SKM-1 (cell line): ENCODE measurements around the gene GRB10.

ENCODE experiments used
- DNase-seq: peaks from one replicate; lab custom pipeline; 2025; ENCODE audit not compliant: unreplicated experiment; lab: John Stamatoyannopoulos, UW

The GRB10 gene

DNA sequence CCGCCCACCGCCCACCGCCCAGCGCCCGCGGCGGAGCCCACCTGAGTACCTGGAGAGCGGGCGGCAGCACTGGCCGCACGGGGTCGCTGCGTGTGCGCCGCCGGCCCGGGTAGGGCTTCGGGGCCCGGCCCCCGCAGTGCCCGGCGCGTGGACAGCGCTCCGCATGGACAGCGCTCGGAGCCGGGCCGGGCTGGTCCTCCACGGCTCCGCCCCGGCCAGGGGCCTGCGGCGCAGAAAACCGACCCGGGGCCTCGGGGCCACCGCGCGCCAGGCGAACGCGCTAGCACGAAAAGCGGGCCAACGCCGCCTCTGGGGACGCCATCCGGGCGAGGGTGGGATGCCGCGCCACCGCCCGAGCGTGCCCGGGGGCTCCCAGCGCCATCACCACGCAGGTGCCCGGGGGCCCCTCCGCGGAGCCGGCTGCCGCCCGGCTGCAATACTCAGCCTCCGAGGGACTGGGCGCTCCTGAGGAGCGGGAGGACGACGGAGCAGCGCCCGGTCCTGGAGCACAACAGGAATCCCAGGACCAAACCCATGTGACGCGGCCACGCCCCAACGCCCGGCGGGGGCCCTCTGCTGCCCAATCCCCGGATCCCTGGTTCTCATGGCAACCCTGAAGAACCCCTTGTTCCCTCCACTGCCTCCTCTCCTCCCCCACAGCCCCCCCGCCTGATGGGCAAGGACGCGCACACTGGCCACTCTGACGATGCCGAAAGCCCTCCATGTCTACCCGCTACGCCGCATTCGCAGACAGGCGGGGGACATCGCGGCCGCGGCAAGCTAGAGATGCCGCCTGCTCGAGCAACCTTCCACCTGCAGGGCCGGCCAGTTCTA, at the start of gene GRB10:
Gene GRB10, minus strand, starts transcription at position 522 of the 834 bp plus-strand sequence. CDS start 50,574 bp downstream, outside the sequence.
- DNase-seq, result no peak

DNA sequence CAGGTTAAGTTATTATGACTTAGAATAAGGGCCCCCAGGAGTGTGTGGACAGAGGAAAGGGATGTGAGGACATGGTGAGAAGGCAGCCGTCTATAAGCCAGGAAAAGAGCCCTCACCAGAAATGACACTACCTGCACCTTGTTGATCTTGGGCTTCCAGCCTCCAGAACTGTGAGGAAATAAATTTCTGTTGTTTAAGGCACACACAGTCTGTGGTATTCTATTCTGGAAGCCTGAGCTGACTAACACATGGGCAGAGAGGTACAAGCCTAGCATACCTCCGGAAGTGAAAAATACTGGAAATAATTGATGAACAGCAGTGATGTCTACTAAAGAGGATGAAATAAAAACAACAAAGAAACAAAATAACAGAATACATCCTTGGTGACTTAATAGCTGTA, 46.1 kb upstream of the GRB10 start:
- DNase-seq, result no peak

DNA sequence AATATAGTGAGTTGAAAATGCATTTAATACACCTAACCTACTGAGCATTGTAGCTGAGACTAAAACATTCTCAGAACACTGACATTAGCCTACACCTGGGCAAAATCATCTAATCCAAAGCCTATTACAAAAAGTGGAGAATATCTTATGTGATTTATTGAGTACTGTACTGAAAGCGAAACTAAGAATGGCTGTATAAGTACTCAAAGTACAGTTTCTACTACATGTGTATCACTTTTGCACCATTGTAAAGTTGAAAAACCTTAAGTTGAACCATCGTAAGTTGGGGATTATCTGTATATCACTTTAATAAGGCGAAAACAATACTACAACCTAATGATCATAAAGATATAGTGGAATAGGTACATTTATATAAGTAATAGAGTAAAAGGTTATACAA, 45.4 kb upstream of the GRB10 start:
- no peak for DNase-seq

DNA sequence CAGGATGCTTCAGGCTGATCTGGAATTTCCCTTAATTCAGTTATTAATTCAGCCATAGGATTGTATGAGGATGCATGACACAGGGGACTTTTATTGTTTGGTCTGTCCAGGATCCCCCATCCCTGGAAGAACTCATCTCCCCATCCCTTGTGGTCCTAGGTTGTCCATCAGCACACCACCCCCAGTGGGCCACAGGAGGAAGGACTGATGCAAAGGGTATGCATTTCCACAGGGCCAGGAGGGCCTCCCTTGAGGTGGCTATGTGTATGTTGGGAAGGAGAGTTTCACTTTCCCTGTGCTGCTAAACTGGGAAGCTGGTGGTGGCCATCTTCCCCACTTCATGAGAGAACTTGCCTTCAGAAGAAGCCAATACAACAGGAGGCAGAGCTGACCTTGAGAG, 44.6 kb upstream of the GRB10 start:
- no peak for DNase-seq

DNA sequence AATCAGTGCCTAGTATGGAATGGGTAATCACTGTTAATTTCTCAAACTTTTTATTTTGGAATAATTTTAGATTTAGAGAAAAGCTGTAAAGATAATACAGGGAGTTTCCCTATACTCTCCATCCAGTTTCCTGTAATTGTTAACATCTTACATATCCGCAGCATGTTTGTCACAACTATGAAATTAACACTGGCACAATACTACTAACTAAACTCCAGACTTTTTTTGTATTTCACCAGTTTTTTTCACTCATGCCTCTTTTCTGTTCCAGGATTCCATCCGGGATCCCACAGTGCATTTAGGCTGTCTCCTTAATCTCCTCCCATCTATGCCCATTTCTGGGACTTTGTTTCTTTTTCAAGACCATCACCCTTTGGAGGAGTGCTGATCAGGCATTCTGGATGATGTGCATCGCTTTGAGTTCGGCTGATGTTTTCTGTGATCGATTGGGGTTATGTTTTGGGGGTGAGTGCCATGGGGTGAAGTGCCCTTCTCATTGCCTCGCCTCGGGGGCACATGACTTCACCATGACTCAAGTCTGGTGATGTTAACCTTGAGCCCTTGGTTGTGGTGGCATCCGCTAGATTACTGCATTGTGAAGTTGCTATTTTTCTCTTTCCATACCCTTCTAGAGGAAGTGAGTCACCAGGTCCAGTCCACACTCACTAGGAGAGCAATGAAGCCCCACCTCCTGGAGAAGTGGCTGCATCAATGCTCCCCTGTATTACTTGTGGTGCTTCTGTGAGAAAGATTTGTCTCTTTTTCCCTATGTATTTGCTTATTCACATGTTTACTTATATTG, 43.9 kb upstream of the GRB10 start:
- DNase-seq, result no peak

DNA sequence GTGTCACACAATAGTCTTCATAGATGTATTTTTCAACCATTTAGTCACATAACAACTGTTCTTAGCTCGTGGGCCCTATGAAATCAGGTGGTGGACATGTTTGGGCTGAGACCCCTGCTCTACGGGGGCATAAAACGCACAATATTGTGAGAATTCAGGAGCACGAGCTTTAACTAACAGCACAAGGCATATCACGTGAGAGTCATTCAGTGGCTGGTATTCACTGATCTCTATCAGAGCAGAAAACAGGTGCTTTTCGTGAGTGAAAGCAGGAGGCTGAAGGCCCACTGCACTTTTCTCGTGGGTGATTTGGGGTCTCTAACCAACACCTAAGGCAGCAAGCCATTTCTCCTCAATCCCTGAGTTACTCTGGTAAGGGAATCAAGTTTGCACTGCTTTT, 42.8 kb upstream of the GRB10 start:
- DNase-seq, result no peak

DNA sequence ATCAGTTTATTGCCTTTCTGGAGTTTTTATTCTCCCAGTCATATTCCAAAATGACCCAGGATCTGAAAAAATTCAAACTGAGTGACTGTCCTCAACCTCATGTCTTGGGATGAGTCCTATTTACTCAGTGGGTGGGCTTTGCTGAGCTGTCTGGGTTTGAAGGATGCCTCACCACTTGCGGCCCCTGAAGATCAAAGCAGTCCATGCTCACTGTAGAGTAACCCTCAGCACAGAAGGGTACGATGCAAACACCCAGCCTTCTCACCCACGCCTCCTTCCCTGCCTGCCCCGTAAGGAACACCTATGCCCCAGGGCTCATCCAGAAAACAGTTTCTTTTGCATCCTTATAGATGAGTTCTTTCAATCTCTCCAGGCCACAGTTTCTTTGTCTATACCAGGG, 42.2 kb upstream of the GRB10 start:
- no peak for DNase-seq

DNA sequence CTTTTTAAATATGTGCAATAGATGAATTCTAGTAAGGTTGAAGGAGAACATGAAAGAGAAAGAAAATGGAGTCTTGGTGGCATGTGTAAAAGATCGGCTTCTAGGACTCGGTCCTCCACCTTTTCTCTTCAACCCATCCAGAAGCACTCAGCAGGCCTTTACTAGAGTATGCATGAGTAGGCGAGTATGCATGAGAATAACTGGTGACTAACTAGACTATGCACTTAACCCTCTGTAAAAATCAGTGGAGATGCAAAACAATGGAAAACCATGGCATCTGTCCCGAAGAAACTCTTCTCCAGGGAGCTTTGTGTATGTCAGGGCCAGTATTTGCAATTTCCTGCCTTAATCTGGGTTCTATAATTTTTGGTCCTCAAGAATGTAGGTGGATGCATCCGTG, 40.0 kb upstream of the GRB10 start:
- no peak for DNase-seq

DNA sequence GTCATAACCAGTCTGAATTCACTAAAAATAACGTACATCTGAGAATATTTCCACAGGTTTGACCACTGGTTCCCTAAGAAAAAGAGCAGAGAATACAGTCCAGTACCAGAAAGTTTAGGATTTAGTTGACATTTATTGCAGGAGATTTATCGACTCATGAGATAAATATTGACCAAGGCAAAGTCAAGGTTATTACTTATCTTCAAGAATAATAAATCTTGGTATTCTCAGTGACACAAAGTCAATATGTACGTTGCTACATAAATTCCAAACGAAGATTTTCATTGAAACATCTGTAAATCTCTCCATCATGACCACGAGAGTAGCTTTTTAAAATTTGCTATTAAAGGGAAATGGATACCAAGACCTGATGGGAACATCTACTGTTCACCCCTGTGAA, 39.4 kb upstream of the GRB10 start:
- no peak for DNase-seq

DNA sequence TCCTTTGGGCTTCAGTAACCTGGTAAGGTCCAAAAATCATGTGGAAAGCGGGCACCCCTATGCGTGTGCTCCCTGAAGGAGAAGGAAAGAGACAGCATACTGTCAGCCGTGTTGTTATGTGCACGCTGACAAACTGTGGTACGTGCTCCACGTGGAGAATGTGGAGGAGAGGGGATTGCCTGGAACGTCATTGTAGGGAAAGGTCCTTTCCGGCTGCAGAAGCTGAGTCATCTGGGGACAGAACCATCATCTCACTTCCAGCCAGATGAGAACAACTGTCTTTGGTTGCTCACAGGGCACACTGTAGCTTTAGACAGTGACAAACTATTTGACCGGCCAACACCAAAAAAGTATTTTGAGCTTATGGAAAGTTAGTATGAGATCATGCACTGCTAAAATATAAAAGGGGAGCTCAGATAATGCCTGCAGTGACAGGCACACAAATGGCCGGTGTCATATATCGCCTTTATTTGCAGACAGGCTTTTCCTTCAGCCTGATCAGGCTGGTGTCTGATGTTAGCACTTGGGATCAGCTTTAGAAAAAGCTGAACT, 38.8 kb upstream of the GRB10 start:
- DNase-seq, result no peak

DNA sequence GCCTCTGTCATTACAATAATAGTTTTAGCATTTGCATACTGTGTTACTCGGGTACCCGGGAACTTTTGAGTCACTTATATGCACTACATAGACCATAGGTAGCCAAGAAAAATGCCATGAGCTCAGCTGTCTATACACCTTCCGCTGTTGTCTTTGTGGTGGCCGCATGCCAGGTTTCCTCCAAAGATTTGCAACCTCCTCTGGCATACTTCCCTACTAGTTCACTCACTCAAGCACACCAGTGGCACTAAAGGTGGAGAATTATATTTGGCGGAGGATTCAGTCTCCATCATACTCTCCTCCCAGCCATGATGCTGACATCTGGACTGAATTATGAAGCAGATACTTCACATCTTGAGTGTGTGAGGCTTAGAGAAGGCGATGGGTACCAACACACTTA, 35.6 kb upstream of the GRB10 start:
- no peak for DNase-seq

DNA sequence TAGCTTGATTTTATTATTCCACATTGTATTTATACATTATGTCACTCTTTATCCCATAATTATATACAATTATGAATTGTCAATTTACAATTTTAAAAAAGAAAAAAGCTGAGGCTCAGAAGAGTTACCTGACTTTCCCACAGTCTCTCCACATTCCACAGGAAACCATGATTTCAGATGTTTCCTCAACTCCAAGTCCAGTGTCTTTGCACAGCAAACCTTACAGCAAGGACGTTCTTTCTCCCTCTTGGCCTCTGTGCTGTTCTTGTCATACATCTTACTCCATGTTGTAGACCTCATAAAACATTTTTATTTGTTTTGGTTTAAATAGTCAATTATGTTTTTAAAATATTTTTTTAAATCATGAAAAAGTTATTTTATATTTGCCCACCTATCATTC, 34.9 kb upstream of the GRB10 start:
- no peak for DNase-seq

DNA sequence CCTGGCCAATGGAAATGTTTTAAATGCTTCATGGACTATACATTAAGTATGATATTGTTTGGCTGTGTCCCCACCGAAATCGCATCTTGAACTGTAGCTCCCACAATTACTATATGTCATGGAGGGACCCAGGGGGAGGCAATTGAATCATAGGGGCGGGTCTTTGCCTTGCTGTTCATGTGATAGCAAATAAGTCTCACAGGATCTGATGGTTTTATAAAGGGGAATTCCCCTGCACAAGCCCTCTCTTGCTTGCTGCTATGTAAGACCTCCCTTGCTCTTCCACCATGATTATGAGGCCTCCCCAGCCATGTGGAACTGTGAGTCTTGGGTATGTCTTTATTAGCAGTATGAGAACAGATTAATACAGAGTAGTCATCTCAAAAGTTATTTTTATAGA, 32.4 kb upstream of the GRB10 start:
- no peak for DNase-seq

DNA sequence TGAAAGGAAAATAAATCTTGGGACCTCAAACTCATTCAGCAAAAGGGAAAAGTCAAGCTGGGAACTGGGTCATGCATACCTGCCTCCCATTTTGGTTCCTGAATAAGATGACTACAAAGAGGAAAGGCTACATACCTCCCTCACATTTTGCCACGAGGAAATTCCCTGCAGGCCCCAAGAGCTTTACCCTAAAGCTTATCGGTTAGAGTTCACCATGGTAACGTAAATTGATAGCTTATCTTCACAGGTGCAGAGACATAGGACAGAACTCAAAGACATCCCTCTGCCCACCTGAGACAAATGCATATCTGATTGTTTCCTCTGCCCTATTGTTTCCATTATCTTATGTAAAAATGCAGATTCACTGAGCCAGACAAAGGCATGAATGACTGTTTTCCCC, 31.5 kb upstream of the GRB10 start:
- no peak for DNase-seq

DNA sequence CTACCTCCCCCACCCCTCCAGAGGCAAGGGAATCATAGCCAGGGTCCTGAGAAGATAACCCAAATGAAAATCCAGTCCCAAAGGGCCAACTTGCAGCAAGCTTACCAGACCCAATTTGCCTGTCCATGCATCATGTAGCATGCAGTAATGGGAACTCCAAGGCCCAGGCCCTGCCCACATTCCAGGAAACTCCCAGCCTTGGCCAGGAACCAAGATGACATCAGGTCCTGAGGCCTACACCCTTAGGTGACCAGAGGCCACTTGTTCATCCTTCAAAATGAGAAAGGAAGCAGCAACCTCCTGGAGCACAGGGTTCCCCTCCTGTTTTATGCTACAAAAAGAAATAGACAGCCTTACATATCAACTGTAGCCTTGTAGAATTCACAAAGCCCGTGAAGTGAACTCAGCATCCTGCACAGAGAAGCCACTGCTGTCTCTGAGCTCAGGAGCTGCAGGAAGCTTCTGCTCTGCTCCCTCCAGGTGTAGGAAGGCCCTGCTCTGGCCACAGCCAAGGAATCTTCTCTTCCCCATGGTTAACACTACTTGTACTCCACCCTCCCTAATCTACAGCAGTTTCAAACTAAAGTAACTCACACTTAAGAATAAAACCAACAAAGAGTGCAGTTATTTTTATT, 30.3 kb upstream of the GRB10 start:
- no peak for DNase-seq

DNA sequence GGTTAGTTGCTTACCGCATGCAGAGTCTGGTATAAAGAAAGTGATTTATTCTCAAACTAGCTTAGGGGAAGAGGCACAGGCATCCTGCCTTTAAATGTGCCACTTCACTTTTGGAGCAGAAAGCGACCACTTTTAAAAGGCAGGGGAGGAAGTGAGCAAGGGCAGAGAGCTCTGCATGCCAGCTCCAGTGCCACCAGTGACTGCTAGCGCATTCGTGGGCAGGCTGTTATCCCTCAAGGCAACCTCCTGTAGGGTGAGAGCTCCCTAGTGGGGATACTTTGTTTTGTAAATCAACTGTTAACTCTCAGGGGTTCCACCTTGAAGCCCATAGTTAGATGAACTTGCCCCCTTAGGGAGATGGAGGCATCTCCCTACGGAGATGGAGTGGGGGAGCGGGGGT, 29.4 kb upstream of the GRB10 start:
- no peak for DNase-seq

DNA sequence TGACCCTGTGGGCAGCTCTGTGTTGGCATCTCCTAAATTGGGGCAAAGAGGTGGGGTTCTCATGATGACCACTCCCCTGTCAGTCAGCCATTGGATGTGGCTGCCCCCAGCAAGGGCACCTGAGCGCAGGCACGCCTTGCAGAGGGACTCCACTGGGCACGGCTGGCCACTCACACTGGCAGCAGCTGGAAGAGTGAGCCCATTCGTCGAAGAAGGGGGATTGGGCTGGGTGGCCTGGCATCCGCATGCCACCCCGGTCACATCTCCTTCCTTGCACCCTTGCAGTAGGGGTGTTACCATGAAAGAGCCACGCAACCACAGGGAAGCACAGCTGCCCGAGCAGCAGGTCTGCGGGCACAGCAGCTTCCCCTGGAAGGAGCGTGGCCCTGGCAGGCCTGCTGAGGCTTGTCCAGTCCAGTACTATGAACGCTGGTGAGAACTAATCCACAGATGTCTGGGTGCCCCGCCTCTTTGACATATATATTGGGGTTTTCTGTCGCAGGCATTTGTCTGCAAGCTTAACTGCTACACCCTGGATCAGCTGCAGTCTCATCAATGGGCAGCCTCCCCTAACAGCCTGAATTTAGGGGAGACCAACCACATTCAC, 25.7 kb upstream of the GRB10 start:
- DNase-seq, result no peak

DNA sequence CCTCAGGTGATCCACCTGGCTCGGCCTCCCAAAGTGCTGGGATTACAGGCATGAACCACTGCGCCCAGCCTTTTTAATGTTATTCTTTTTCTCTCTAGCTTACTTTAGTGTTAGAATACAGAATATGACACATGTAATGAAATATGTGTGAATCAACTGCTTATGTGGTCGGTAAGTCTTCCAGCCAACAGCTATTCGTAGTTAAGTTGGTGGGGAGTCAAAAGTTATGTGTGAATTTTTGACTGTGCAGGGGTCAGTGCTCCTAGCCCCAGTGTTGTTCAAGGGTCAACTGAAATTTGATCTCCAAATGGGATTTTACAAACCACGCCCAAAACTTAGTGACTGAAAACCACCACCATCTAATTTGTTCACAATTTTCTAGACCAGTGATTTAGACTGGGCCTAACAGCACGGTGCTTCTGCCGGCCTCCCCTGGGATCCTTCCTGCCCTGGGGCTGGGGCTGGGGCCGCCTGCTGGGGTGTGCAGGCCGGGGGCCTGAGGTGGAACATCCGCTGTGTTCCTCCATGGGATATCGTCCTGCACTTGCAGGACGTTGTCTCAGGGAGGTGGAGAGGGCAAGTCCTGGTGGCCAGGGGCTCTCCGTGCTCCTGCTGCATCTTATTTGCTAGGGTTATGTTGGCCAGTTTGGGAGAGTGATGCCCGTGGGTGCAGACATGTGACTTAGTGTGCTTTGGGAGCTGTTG, 24.5 kb upstream of the GRB10 start:
- DNase-seq, result no peak

DNA sequence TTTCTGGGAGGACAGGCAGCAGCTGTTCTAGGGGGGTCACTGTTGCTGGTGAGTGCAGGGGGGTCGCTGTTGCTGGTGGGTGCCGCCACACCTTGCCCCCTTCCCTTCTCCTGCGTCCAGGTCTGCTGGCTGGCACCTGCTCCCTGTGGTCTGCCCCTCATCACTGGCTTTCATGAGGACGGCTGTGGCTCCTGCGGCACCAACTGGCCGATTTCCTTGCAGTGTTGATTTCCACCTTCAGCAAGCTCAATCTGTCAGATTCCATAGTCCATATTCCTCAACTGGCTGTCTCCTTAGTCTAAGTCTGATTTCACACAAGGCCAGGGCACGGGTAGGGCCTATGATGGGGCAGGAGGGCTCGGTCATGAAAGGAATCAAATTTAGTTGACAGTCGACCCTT, 23.4 kb upstream of the GRB10 start:
- no peak for DNase-seq

DNA sequence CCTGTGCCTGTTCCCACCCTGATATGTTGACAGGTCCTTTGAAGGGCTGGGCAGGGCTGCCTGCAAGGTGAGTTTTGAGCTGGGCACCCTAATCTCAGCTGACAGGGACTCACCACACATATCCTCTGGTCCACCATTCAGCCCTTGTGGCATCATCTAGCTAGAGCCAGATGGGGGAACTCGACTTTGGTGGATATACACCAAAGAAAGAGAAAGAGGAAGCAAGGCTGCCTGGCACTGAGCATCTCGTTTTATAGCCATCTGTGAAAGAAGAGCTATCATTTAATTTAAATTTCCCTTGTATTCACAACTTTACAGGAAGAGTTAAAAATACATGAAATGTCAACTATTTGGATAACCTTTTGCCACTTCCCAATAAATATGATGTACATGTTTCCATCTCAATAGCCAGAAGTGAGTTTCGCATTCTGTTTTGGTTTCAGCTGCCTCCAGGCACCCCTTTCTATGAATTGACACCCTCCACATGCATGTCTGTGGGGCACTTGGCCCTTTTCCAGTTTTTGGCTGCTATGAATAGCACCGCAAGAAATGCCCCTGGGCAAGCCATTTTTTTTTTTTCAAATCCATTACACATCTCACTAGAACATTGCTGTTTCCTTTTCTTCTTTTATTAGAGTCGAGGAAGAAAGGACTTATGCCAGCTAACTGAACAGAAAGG, 22.9 kb upstream of the GRB10 start:
- no peak for DNase-seq
